NK-92 (cell line): Measurements from ENCODE around the gene WAPL.

Experiments
- DNase-seq: peaks from one replicate; lab custom pipeline; 2025; ENCODE audit not compliant: unreplicated experiment; lab: John Stamatoyannopoulos, UW

Gene WAPL

DNA sequence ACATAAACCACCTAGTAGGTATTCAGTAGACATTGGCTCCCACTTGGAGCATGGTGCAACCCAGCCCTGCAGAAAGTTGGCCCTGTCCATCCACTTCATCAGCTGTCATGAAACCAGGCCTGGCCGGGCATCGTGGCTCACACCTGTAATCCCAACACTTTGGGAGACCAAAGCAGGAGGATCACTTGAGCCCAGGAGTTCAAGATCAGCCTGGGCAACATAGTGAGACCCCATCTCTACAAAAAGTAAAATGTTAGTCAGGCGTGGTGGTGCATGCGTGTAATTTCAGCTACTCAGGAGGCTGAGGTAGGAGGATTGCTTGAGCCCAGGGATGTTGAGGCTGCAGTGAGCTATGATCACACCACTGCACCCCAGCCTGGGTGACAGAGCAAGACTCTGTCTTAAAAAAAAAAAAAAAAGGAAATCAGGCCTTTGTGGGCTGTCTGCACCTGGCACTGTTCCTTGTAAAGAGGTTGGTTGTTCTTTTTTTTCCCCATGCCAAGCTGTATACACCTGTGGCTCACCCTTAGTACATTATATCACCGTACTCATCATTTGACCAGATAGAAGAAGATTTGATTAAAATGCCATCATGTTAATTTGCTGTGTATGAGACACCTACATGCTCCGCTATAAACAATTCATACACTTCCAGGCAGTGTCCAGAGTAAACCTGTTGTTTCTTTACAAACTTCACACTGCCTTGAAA, 109.6 kb downstream of the WAPL start:
- DNase-seq, result no peak

DNA sequence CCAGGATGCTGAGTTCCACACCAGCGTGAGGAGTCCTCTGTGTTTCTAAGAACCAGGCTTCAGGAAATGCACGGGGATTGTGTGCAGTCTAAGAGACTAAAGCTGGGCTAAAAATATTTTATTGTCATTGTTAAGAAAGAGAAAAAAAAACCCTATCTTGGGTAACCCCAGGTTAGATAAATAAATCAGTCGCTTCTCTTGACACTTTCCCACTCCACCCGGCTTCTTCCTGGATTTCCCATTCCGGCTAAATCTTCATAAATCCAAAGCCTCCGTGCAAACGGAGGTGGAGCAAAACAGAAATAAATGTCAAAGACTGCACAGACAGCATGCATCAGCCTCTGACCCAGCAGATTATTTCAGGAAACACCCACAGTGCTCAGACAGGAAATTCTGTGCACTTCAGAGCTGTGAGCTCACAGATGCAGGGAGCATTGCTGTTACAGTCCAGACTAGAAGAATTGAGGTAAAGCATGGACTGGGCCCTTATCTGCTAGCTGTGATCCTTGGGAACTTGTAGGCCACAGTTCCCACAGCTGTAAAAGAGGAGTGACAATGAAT, 110.2 kb downstream of the WAPL start:
- DNase-seq, result no peak

DNA sequence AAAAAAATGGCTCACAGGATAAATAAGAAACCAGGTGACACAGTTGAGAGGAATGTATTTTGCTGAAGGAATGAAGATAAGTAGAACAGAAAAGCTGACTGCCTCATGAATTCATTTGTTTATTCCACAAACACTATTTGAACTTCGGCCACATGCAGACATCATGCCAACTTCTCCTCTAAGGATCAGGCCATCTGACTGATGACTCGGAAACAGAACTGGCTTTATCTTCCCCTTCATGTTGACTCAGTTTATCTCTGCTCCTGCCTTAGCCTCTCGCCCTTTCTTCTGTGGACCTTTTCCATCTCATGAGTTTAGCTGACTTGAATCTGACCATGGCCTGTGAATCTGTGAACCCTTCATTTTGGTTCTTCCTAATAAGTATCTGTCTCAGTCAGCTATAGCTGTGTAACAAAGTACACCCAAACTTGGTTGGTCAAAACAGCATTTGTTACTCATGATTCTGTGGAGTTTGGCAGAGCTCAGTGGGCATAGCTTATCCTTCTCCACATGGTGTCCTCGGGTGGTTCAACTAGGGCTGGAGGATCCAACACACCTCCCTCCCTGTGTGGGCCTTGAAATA, 111.0 kb downstream of the WAPL start:
- no peak for DNase-seq

DNA sequence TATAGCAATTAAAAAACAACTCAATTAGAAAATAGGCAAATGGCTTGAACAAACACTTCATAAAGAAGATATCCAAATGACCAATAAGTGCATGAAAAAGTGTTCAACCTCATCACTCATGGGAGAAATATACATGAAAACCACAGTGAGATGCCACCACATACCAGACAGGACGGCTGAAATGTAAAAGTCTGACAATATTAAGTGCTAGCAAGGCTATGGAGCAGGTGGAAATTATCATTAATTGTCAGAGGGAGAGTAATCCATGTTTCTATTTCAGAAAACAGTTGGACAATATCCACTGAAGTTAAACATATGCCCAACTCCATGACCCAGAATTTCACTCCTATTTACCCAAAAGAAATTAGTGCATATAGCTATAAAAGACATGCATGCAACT, 112.4 kb downstream of the WAPL start:
- DNase-seq, result no peak

DNA sequence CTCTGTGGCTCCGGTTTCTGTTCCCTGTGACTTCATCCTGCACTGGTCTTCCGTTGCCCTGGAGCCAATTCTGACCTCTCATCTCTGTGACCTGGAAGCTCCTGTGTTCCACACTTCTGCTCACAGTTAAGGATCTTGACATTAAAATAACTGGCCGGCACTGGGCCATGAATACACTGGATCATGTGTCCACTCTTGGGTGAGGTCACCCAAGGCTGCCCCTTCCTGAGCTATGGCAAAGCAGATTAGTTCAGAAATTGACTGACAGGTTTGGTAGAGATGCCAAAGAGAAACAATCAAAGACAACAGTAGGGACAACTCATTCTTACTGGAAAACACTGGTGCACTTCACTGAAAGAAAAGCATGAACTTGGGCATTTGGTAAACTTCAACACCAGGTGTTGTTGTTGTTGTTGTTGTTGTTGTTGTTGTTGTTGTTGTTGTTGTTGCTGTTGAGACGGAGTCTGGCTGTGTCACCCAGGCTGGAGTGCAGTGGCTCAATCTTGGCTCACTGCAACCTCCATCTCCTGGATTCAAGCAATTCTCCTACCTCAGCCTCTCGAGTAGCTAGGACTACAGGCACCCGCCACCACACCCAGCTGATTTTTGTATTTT, 118.3 kb downstream of the WAPL start:
- DNase-seq, result no peak

DNA sequence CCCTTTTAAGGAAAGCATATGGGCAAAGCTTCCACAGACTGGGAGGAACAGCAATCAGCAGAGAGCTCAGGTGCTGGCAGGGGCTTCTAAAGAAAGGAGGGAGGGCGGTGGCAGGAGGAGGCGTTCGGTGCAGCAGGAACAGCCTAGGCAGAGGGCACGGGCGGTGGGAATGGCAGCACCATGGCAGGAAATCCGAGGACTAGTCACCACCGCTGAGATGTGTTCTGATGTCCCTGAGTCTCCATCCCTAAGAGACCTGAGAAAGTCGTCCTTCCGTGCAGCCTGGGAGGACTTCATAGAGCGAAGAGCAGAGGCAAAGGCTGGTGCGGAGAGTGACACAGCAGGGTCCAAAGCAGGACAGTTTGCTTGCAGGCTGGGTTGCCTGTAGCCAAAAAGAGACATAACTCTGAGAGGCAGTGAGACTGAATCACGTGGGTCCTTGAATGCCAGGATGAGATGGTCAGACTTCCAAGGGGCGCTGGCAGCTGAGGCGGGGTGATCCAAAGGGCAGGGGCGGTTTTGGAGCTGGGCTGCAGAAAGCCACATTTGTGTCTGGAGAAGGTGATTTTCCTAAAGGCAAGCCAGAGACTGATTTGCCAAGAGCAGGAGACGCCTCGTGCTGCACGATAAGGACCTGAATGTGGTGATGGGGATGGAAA, 119.2 kb downstream of the WAPL start:
- DNase-seq, result no peak

DNA sequence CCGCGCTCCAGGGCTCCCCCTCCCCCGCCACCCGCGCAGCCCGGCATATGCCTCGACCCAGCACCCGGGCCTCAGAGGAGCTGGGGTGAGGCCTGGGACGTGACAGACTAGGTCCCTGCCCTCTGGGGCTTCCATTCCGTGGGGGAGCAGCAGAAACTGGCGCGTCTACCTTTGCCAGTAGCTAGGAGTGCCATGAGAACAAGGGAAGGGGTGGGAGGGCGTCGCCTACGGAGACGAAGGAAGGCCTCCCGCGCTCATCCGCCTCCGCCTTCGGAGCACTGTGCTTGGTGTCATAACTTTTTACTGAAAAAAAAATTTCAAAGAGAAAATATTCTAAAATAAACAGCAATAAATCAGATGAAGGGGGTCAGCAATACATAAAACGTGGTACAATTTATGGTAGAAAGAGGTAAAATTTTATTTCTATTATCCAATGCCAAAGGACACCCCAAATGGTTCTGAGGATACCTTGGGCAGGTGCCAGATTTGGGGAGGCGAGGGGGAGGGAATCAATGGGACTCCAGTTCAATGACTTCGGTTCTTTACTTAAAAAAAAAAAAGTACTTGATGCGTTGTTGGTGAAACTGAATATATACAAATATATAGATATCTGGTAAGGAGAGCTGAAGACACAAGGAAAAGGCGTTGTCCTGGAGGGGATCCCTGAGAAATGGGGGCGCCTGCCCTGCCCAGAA, 119.9 kb downstream of the WAPL start:
- no peak for DNase-seq

DNA sequence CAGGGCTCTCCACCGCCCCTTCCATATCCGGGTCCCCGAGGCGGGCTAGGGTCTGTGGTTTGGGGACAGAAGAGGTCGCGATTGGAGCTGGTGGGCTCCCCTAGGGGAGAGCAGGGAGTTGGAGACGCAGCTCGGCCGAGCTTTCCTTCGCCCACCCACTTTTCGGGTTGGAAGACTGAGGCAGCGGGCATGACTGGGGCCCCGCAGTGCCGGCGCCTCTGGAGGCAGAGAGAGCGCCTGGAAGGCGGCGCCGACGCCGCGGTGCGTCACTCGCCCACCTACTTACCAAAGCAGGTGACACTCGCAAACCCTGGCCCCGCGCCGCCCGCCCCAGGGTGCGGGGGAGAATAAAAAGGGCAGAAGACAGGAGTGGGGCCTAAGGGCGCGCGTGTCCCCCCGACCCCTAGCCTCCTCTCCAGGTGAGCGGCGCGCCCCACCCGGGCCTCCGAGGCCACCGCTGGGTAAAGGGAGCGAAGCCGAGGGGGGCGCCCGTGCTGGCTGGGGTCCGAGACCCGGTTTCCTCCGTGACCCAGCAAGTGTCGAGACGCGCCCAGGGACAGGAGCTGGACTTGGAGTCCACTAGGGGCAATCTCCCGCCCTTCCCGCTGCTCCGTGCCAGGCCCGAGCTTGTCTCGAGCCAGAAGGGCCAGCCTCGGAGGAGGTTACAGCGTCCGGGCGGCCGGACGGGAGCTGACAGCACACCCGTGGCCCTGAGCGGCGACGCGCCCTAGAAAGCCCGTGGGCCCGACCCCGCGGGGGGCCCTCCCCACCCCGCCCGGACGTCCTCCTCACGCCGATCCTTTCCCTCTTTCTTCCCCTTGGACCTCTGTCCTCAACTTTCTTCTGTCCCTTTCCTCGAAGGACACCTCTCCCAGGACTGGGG, 120.6 kb downstream of the WAPL start:
- DNase-seq, result no peak

DNA sequence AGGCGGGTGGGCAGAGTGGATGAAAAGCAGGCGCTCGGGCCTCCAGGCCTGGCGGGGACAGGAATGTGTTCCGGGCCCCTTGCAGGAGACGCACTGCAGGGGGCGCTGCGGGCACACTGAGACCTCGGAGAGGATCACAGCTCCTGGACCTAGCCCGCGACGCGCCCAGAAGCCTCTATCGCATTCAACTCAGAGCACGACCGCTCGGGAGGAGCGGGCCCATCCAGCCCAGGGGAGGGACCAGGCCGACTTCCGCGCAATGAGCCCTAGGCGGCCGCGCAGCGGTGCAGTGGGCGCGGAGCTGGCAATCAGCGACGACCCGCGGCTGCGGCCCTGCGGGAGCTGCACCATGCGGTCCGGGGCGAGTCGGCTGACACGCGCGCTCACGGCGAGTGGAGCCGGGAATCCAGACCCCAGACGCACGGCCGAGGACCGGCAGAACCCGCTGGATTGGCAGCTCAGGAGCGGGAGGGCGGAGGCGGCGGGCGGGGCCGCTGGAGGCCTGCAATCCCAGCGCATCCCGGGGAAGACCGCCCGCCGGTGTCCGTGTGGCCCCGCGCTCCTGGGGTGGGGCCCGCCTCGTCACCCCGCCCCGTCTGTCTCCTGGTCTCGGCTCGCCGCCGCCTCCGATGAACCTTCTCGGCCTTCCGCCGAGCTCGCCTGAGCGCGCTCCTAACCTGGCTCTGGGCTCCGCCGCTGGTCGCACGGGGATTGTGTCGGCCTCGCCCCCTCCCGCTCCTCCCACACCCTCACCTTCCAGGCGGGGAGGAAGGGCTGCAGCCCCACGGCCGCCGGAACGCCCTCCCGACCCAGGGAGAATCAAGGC, 121.5 kb downstream of the WAPL start:
- DNase-seq, result peak; percentile 47

DNA sequence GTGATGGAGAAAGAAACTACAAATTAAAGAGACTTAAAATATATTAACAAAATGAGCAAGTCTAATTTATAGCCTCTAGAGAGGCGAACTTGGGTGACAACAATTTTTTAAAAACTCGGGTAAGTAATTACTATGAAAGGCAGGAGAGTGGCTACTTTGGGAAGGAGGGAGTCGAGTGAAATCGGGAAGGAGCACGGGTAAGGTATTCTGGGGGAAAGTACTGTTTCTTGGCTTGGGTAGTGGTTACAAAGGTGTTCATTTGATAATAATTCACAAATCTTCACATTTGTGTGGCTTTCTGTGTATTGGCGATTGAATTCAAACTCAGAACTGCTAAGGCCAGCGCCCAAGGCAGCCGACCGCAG, 122.1 kb downstream of the WAPL start:
- no peak for DNase-seq

DNA sequence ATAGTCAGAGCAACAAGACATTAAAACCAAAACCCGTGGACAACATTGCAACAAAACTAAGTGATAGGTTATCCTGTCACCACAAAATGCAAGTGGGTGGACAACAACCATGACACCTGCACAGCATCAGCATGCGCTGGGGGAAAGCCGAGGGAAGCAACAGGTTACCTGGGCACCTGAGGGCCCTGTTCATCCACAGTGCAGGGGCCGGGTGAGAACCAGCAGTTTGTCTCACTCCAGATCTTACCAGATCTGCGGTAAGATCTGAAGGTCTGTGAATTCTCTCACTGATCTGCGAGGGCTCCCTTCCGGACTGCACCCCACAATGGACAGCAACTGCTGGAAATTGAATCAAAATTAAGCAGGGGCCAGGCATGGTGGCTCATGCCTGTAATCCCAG, 124.5 kb downstream of the WAPL start:
- no peak for DNase-seq

DNA sequence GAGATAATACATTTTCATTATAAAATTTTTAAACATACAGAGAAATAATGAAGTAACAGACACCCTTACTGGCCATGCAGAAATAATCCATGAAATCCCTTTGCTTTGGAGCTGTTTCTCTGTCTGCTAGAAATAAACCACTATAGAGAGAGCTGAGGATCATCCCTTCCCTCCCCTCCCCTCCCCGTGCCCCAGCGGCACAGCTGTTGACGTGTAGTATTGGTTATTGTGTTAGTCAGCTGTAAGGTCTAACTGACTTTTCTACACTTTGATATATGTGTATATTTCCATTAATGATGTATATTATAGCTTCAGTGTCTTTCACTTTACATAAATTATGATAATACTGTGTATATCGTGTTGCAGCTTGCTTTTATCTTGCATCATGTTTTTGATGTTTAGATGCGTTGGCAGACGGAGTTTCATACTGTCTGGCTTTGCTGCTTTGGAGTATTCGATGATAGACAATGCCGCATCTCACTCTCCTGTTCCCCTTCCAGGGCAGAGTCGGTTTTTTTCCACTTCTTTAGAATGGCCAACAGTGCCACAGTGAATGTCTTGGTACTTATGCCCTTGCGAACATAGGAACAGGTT, 127.6 kb downstream of the WAPL start:
- DNase-seq, result no peak

DNA sequence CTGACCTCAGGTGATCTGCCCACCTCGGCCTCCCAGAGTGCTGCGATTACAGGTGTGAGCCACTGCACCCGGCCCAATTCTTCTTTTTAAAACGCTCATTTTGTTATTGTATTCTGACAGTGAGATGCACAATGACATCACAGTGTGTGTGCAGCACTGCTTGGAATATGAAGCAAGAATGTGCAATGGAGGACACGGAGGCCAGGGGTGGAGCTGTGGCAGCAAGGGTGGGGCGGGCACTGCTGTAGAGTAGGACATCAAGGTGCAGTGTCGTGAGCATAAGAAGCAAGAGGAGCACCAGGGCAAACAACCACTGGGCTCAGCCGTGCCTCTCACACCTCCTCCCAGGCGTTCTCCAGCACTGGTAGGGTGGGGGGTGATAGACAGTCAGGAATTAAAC, 128.2 kb downstream of the WAPL start:
- no peak for DNase-seq

DNA sequence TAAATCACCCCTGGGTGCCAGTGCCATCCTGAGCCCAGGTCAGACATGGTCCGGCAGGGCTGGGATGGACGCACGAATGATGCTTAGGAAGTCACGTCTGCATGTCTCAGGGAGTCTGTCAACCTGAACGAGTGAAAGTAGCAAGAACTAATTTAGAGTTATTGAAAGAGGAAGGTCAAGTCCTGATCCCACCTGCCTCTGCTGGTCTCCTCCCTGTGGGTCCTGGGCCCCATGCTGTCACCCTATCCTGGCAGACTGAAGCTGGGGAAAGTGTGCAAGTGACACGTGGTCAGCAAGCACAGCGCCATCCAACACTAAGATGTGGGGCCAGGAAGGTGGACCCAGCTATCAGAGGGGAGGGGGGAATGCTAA, 128.9 kb downstream of the WAPL start:
- no peak for DNase-seq

DNA sequence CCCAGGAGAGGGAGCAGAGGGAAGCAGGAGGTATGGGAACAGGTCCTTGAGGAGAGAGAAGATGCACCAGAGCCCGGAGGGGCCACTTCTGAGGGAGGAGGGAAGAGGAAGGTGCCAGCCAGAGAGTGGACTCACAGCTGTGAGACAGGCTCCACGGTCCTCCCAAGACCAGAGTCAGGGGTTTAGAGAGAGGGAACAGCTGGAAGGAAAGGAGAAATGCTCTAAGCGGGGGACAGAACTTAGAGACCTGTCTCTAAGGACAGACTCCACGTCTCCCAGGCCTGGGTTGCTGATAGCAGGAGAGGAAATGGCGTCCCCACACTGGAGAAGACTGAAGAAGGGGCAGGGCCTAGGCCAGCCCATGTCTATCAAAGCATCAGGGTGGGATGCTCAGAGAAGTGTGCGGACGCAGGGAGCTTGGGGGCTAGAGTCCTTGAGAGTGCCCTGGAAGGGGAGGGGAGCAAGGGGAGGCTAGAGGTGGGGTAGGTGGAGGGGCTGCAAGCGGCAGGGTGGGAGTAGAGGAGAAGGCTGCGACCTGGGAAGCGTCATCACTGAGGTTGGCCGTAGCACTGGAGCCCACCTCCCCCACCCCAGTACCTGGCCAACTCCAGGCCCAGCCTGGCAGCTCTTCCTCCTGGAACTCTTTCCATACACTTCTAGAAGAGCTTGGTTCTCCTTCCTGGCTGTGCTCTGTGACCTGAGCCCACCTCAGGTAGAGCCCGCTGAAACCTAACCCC, 129.4 kb downstream of the WAPL start:
- DNase-seq, result no peak

DNA sequence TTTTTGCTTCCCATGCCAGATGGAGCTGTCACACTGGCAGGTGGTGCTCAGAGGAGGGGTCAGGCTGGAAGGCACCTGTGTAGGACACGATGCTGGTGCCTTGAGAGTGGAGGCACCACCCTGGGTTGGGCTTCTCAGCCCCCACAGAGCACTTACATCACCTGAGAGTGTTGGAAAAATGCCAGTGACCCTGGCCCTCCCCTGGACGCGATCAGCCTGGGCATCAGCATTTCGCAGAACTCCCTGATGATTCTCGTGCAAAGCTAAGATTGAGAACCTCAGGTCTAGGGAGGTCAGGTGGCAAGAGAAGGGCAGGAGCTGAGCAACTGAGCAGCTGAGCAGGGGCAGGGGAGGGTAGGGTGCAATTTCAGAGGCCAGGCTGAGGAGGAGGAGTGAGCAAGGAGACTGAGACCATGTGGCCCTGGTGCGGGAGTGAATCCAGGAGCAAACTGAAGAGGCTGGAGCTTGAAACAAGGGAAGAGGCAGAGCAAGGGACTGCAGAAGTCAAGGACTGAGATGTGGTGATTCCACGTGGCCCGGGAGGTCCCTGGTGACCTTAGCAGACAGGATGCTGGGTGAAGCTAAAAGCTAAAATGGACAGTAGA, 130.3 kb downstream of the WAPL start:
- no peak for DNase-seq

DNA sequence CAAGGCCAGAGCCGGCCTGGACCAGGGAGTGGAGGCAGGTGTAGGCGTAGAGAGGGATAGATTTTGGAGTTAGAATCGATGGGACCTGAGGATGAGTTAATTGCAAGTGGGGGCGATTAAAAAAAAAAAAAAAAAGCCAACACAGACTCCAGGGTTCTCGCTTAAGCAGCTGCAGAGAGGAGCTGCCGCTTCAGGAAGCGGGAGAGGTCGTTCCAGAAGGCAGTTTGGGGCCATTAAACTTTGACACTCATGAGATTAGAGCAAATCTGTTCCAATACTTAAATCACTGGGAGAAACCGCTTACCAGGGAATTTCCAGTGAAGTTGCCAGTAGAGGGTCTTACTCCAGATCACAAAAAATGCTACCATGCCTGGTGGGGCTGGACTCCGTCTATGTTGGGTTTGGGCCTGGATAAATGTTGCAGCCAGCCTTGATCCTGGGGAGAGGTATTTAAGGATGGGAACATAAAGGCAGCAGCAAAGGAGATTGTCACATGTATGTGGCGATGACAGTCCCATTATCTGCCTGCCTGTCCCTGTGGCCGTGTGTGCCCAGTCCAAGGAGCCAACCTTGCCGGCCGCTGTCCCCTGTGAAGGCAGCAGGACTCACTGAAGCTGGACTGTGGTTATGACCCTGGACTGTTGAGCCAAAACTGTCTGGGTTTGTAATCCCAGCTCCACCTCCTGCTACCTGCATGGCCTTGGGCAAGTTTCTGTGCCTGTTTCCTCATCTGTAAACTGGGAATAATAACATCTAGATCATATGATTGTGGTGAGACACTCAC, 131.1 kb downstream of the WAPL start:
- DNase-seq, result no peak
